Upper lobe of left lung (tissue), 4 donors: ENCODE results near the gene SYNPR.

Source experiments
- EP300 ChIP-seq, 4 donors: sonication (generic); formaldehyde crosslinking; IDR thresholded peaks; one replicate each; pipeline ENCODE4 v1.5.1; 2017; ENCODE audit warnings: antibody characterized with exemption in 4 of 4, control low read depth in 2 of 4
- POLR2A ChIP-seq, 4 donors: fragments of 450-650 bp; IDR thresholded peaks; one replicate each; pipeline ENCODE4 v1.5.1; 2016 to 2017; ENCODE audit warnings: antibody characterized with exemption in 4 of 4, mild to moderate bottlenecking in 2 of 4
- POLR2AphosphoS5 ChIP-seq, 2 donors: sonication (generic); formaldehyde crosslinking; IDR thresholded peaks; one replicate each; pipeline ENCODE4 v1.5.1; 2017; ENCODE audit warnings: antibody characterized with exemption in 2 of 2
- TF ChIP-seq, protein P1 (sequence below), 6 experiments: fragments of 450-650 bp in 4 of 6; fragments of 200-600 bp in 2 of 6; sonication (generic) in 2 of 6; IDR thresholded peaks; one replicate each; pipeline ENCODE4 v1.5.1; 2016 to 2019; ENCODE audit warnings: antibody characterized with exemption in 6 of 6

DNA sequence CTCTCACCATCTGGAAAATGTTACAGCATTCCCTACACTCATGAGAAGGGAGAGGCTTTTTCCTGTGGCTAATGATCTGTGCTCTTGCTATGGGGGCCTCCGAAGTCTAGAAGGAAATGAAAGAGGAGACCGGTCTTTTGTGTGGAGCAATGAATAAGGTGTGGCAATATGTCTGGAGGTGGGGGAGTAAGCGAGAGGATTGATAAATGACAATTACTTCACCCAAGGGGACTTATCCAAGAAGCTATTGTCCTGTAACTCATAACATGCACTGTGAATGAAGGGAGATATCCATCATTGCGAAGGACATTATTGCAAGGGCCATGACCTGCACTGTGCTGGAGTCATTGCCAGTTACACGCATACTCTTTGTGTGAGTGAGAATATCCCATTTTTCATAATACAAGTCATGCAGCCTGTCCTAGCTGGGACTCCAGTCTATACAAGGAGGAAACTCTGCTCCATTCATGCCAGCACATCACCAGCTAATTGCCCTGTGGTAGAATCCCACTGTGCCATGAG, 37.7 kb upstream of the SYNPR start:
- TF ChIP-seq, protein P1, sequence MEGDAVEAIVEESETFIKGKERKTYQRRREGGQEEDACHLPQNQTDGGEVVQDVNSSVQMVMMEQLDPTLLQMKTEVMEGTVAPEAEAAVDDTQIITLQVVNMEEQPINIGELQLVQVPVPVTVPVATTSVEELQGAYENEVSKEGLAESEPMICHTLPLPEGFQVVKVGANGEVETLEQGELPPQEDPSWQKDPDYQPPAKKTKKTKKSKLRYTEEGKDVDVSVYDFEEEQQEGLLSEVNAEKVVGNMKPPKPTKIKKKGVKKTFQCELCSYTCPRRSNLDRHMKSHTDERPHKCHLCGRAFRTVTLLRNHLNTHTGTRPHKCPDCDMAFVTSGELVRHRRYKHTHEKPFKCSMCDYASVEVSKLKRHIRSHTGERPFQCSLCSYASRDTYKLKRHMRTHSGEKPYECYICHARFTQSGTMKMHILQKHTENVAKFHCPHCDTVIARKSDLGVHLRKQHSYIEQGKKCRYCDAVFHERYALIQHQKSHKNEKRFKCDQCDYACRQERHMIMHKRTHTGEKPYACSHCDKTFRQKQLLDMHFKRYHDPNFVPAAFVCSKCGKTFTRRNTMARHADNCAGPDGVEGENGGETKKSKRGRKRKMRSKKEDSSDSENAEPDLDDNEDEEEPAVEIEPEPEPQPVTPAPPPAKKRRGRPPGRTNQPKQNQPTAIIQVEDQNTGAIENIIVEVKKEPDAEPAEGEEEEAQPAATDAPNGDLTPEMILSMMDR (IDR thresholded peaks at IDR 0.05), result no peak
- TF ChIP-seq POLR2A (IDR thresholded peaks at IDR 0.05), result no peak
- no peak for TF ChIP-seq POLR2AphosphoS5 (IDR thresholded peaks at IDR 0.05)
- no peak for TF ChIP-seq EP300 (IDR thresholded peaks at IDR 0.05)
